Endothelial cell of umbilical vein (primary cell): Measurements from ENCODE around the gene DGKD. TPM values are rescaled to one million over a fixed set of nuclear protein-coding genes. Genes with fewer than 3 reads are reported as not detected.

Experiments used
- BruUV-seq: library from RNA; stranded (reverse); fragments of 400-500 nt; replicated peaks from 2 replicates; lab custom pipeline; 2021; lab: Mats Ljungman, UMichigan
- CTCF ChIA-PET: fragments of 300-600, 350-600 bp; sonication (Branson Sonifier 250); formaldehyde crosslinking; loops from one replicate; lab custom pipeline; 2021; ENCODE audit warnings: antibody characterized with exemption, inconsistent platforms; lab: Charles Lee
- POLR2A ChIA-PET: fragments of 300-600, 350-600 bp; sonication (Branson Sonifier 250); formaldehyde crosslinking; loops from one replicate; lab custom pipeline; 2021; ENCODE audit warnings: antibody characterized with exemption, inconsistent platforms; lab: Charles Lee
- DNase-seq: peaks from one replicate; pipeline ENCODE4 v3.0.0-alpha.2; 2011; ENCODE audit warnings: low read depth, low spot score
- FAIRE-seq: peaks from 2 replicates; lab custom pipeline; 2011; peaks lifted over from hg19 to GRCh38; lab: Jason Lieb, UNC
- H2AFZ ChIP-seq: 2 replicates; pipeline ENCODE4 v1.6.0; 2012; ENCODE audit warnings: low read depth, low read length, control low read depth, inconsistent platforms
- H3K27ac ChIP-seq: 2 replicates; pipeline ENCODE4 v1.5.1; 2011; ENCODE audit warnings: low read depth, mild to moderate bottlenecking, control low read depth, low read length, moderate library complexity; ENCODE audit not compliant: insufficient read depth
- H3K27me3 ChIP-seq, 2 experiments: 2 replicates each; pipeline versions ENCODE4 v1.6.0 to v1.6.1; 2011; ENCODE audit warnings: low read length in 2 of 2, mixed read lengths in 1 of 2; ENCODE audit not compliant: control insufficient read depth in 2 of 2, insufficient read depth in 2 of 2
- H3K36me3 ChIP-seq, 2 experiments: 2 replicates in 1 of 2; 3 replicates in 1 of 2; pipeline ENCODE4 v1.5.1; 2011; ENCODE audit warnings: low read length in 2 of 2, mild to moderate bottlenecking in 1 of 2, moderate library complexity in 1 of 2; ENCODE audit not compliant: control insufficient read depth in 2 of 2, insufficient read depth in 2 of 2; ENCODE audit errors: extremely low read depth in 1 of 2
- H3K4me1 ChIP-seq: 3 replicates; pipeline ENCODE4 v1.5.1; 2011; ENCODE audit warnings: mild to moderate bottlenecking, low read length; ENCODE audit not compliant: control insufficient read depth, insufficient read depth; ENCODE audit errors: extremely low read depth
- H3K4me2 ChIP-seq: 2 replicates; pipeline ENCODE4 v1.6.1; 2011; ENCODE audit warnings: low read length, control low read depth, mixed read lengths; ENCODE audit not compliant: insufficient read depth
- H3K4me3 ChIP-seq, 3 experiments: fragments of 200-600 bp in 1 of 3; sonication (generic), shearing (Covaris generic) in 1 of 3; replicated peaks in 1 of 3; 2 replicates each; pipeline ENCODE4 v1.5.1; 2011 to 2016; ENCODE audit warnings: control low read depth in 3 of 3, low read length in 3 of 3, mild to moderate bottlenecking in 2 of 3, inconsistent platforms in 1 of 3, low read depth in 1 of 3, moderate library complexity in 1 of 3; ENCODE audit not compliant: insufficient read depth in 1 of 3
- H3K79me2 ChIP-seq: 2 replicates; pipeline ENCODE4 v1.6.0; 2012; ENCODE audit warnings: low read length, inconsistent platforms; ENCODE audit not compliant: control insufficient read depth, insufficient read depth
- H3K9ac ChIP-seq: replicated peaks from 2 replicates; pipeline ENCODE3; 2011; ENCODE audit warnings: low read length, control low read depth; ENCODE audit not compliant: insufficient read depth; ENCODE audit errors: extremely low read depth
- H3K9me1 ChIP-seq: replicated peaks from 3 replicates; pipeline ENCODE4 v1.6.0; 2011; ENCODE audit warnings: mild to moderate bottlenecking, low read length; ENCODE audit not compliant: control insufficient read depth, insufficient read depth; ENCODE audit errors: extremely low read depth
- H3K9me3 ChIP-seq: replicated peaks from 2 replicates; pipeline ENCODE4 v1.5.1; 2012; ENCODE audit warnings: low read length, inconsistent platforms; ENCODE audit not compliant: control insufficient read depth, insufficient read depth
- H4K20me1 ChIP-seq: replicated peaks from 2 replicates; pipeline ENCODE3; 2011; ENCODE audit warnings: mild to moderate bottlenecking, low read length; ENCODE audit not compliant: control insufficient read depth, insufficient read depth; ENCODE audit errors: extremely low read depth
- JUN ChIP-seq: IDR thresholded peaks from 2 replicates; pipeline ENCODE4 v1.6.1; 2011; ENCODE audit warnings: borderline replicate concordance, low read depth; ENCODE audit not compliant: insufficient read length, insufficient read depth
- dilution Hi-C: fragments of 300-500 bp; cut with MboI; formaldehyde crosslinking; loops from one replicate; pipeline ENCODE4 v1.15.0; 2019; ENCODE audit warnings: low sequenced_read_pairs; ENCODE audit not compliant: extremely low pct_ligation_motif_present
- intact Hi-C: fragments of 100-400 bp; cut with micrococcal nuclease; formaldehyde crosslinking; loops from one replicate; pipeline ENCODE4 v1.10.0; 2022
- polyA plus RNA-seq, 4 experiments: library from polyadenylated mRNA; depleted of rRNA in 3 of 4; stranded (reverse) in 3 of 4; unstranded in 1 of 4; fragments of >200 nt; gene quantifications; 2 replicates each; pipeline versions ENCODE4 v1.2.1 to v1.2.3, GENCODE V29; 2011 to 2012; ENCODE audit warnings: missing spikeins in 1 of 4
- total RNA-seq: library from RNA; stranded (reverse); gene quantifications from 2 replicates; pipeline ENCODE4 v1.2.3, GENCODE V29; 2021
- TF ChIP-seq, protein P1 (sequence below): IDR thresholded peaks from 2 replicates; pipeline ENCODE4 v1.6.1; 2011; ENCODE audit not compliant: insufficient read depth, insufficient read length

The DGKD gene
- total and polyA plus RNA-seq, 2 donors (not counting 3 experiments of a cell fraction or from before 2014, with no cell fraction given): 10.8 to 36.6 TPM

DNA sequence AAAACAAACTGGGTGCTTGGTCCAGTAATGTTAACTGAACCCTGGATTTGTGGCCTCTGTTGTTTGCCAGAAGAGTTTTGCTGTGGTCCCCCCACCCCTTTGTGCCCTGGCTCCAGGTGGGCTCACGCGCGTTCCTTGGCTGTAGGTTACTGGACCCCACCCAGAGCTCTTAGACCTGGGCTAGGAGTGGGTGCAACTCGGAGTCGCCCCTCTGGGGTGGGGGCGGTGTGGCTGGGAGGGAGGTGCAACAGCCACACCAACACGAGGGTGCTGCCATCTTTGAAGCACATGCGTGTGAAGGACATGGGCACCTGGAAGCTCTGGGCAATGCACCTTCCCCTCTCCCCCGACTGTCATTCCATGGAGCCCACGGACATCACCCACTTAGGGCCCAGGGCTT lies 119.6 kb downstream of the DGKD start:
- intact Hi-C loops (no loop called here), dilution Hi-C loops (no loop called here)
- no TSS peak for BruUV-seq
- TF ChIP-seq, protein P1, sequence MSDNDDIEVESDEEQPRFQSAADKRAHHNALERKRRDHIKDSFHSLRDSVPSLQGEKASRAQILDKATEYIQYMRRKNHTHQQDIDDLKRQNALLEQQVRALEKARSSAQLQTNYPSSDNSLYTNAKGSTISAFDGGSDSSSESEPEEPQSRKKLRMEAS: no peak
- Histone ChIP-seq H3K36me3 (peaks cover 0 to 5% of the 10 kb centered on the region in 2 experiments), H4K20me1 (no peaks in the 10 kb centered on the region), H3K4me2 (no peak overlapping the region), H3K4me3 (no peak overlapping the region), H3K27ac (no peak overlapping the region), H3K9me1 (no peaks in the 10 kb centered on the region), H3K79me2 (no peaks in the 10 kb centered on the region), H3K4me1 (no peaks in the 10 kb centered on the region), H3K9me3 (no peaks in the 10 kb centered on the region), H3K9ac (no peak overlapping the region), H3K27me3 (no peaks in the 10 kb centered on the region), H2AFZ (no peak overlapping the region)
- CTCF ChIA-PET: no interaction called here
- no peak for FAIRE-seq
- POLR2A ChIA-PET: no interaction called here
- DNase-seq: no peak

DNA sequence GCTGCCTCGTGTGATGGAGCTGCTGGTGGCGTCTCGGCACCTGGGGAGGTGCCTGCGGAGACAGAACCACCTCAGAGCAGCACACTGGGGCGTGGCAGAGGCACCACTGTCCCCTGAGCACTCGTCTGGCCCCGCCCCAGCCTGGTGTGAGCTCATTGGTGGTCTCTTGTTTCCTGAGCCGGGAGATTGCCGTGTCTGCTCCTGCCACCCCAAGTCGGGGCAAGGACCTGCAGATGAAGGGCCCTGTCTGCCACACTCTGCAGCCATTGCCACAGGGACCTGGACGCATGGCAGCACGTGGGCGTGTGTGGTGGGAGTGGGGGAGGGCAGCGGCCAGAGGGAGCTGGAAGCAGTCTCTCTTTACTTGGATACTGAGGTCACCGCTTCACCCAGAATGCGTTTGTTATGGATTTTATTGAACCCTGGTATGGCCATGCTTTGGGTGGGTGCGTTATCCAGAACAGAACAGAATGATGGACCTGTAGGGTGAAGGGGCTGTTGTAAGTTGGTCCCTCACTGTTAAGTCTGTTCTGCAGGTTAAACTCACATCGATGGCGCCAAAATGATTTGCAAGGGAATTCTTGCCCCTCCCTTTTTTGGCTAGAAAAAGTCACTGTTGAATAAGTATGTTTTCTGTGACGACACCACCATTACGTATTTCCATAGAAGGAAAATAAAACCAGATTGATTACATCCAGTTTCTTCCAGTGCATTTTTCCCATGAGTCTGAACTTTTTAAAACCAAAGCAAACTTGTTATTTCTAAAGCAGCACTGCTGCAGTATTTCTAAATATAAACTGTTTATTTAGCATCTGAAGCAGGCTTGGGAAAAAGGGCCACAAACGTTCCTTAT lies 120.2 kb downstream of the DGKD start:
- no peak for TF ChIP-seq JUN
- TF ChIP-seq, protein P1: no peak
- intact Hi-C loops (no loop called here), dilution Hi-C loops (no loop called here)
- Histone ChIP-seq H3K79me2 (no peaks in the 10 kb centered on the region), H3K4me2 (no peak overlapping the region), H3K4me1 (no peaks in the 10 kb centered on the region), H4K20me1 (no peaks in the 10 kb centered on the region), H2AFZ (no peak overlapping the region), H3K27me3 (no peaks in the 10 kb centered on the region), H3K9me1 (no peaks in the 10 kb centered on the region), H3K4me3 (no peak overlapping the region), H3K9me3 (no peaks in the 10 kb centered on the region), H3K27ac (no peak overlapping the region), H3K36me3 (peaks cover 0 to 4% of the 10 kb centered on the region in 2 experiments), H3K9ac (no peak overlapping the region)
- CTCF ChIA-PET: interaction anchor here (1.0 to 1.4 kb wide), 2 partner anchors 12 to 237 kb away, joined by 4 read pairs; no protein-coding TSS in a partner anchor
- DNase-seq: no peak
- POLR2A ChIA-PET: no interaction called here
- no TSS peak for BruUV-seq
- no peak for FAIRE-seq
